Glutamatergic neuron (in vitro differentiated cells): ENCODE measurements around the gene ZBED4. TPM values are rescaled to one million over a fixed set of nuclear protein-coding genes. Genes with fewer than 3 reads are reported as not detected.
A peak's percentile ranks its signal among the peaks of the same experiment; 100 is the strongest.

Source experiments
- DNase-seq: peaks from one replicate; pipeline ENCODE4 v3.0.0; 2022
- H3K27ac Mint-ChIP-seq: one replicate; pipeline ENCODE4 v1.8.0; 2020; ENCODE audit warnings: mild to moderate bottlenecking, mixed read lengths, inconsistent platforms; ENCODE audit not compliant: unreplicated experiment
- H3K27me3 Mint-ChIP-seq: one replicate; pipeline ENCODE4 v1.8.0; 2020; ENCODE audit warnings: mild to moderate bottlenecking, moderate library complexity, mixed read lengths, inconsistent platforms; ENCODE audit not compliant: unreplicated experiment
- H3K36me3 Mint-ChIP-seq: one replicate; pipeline ENCODE4 v1.8.0; 2020; ENCODE audit warnings: mild to moderate bottlenecking, mixed read lengths, inconsistent platforms; ENCODE audit not compliant: unreplicated experiment
- H3K4me1 Mint-ChIP-seq: one replicate; pipeline ENCODE4 v1.8.0; 2020; ENCODE audit warnings: mild to moderate bottlenecking, low read depth, mixed read lengths, inconsistent platforms; ENCODE audit not compliant: unreplicated experiment
- H3K4me3 Mint-ChIP-seq: one replicate; pipeline ENCODE4 v1.8.0; 2020; ENCODE audit warnings: mild to moderate bottlenecking, mixed read lengths, inconsistent platforms; ENCODE audit not compliant: unreplicated experiment
- H3K9me3 Mint-ChIP-seq: one replicate; pipeline ENCODE4 v1.8.0; 2020; ENCODE audit warnings: mild to moderate bottlenecking, moderate library complexity, mixed read lengths, inconsistent platforms; ENCODE audit not compliant: unreplicated experiment
- CTCF ChIP-seq: fragments of 200-600 bp; sonication (generic); IDR thresholded peaks from one replicate; pipeline ENCODE4 v1.5.0; 2021; ENCODE audit not compliant: partially characterized antibody, unreplicated experiment
- total RNA-seq: library from RNA; stranded (reverse); fragmentation: NEBNext Ultra II Directional; extraction: Animal tissue kit (Norgen Biotek cat#: 25700); gene quantifications from one replicate; pipeline ENCODE4 v1.2.1, GENCODE V29; 2021; ENCODE audit not compliant: unreplicated experiment

The ZBED4 gene
- total RNA-seq, 1 donor from 2014 or later: 53.5 TPM

DNA sequence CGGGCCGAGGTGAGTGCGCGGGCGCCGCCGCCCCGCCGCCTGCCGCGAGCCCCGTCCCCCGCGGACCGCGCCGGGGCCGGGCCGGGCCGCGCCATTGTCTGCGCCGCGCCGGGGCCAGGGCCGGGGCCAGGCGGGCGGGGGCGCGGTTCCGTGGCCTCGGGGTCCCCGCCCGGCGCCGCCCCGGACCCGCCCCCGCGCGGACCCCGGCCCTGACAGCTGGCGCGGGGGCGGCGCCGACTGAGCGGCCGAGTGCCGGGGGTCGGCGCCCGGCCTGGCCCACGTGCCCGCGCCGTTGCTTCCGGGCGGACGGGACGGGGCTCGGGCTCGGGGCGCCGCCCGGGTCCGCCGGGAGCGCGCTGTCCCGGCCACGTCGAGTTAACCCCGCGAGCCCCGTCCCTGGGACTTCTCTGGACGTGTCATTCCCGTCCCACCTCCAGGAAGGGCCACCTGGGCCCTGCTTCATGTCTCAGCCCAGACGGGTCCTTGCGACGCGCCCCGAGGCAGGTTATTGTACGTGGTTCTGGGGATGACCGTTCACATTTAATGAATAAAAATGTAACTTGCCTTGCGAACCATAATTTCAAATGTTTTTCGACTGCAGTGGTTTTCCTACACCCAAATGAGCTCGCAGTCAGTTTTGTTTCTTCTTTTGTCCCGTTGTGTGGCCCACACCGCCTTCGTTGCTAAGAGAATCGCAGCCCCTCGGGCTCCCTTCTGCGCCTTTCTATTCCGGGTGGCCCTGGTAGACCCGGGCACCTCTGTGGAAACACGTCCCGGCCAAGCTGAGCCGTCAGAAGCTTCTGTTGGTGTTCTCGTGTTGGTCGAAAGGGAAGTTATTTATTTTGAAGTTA lies 562 bp downstream of the ZBED4 start:
- Mint-ChIP-seq H3K27ac (peak overlapping the region; percentile 95), H3K36me3 (no peaks in the 10 kb centered on the region), H3K9me3 (peaks cover 11% of the 10 kb centered on the region), H3K27me3 (peaks cover 18% of the 10 kb centered on the region), H3K4me1 (peaks cover 31% of the 10 kb centered on the region), H3K4me3 (peak overlapping the region; percentile 96)
- peak; percentile 45 for DNase-seq
- TF ChIP-seq CTCF: no peak

GRCh38 chr22:49855251-49855911 lies 1.7 kb downstream of the ZBED4 start:
- Mint-ChIP-seq H3K4me1 (peaks cover 31% of the 10 kb centered on the region), H3K4me3 (peak overlapping the region; percentile 96), H3K9me3 (peaks cover 12% of the 10 kb centered on the region), H3K36me3 (no peaks in the 10 kb centered on the region), H3K27me3 (peaks cover 18% of the 10 kb centered on the region), H3K27ac (peak overlapping the region; percentile 95)
- DNase-seq: no peak
- no peak for TF ChIP-seq CTCF

DNA sequence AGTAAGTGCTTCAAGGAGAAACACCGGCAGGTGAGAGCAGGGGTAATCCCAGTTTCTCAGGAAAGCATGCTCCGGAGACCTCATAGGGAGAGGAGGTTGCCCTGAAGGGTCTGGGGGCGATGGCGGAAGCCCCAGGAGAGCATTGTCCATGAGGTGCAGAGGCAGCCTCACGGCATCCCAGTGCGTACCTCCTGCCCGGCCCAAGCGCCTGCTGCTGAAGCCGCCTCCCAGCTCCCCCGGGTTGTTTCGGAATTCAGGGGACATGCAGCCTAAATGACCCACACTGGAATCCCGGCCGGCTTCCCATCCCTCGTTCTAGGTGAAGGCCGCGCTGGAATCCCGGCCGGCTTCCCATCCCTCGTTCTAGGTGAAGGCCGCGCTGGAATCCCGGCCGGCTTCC lies 2.7 kb downstream of the ZBED4 start:
- Mint-ChIP-seq H3K36me3 (no peaks in the 10 kb centered on the region), H3K4me1 (peaks cover 29% of the 10 kb centered on the region), H3K27ac (no peak overlapping the region), H3K27me3 (peaks cover 11% of the 10 kb centered on the region), H3K9me3 (peaks cover 9% of the 10 kb centered on the region), H3K4me3 (peak overlapping the region; percentile 96)
- no peak for DNase-seq
- TF ChIP-seq CTCF: no peak

GRCh38 chr22:49856766-49857618 lies 3.3 kb downstream of the ZBED4 start:
- Mint-ChIP-seq H3K36me3 (no peaks in the 10 kb centered on the region), H3K27ac (no peak overlapping the region), H3K4me3 (peak overlapping the region; percentile 38), H3K4me1 (peaks cover 26% of the 10 kb centered on the region), H3K27me3 (peaks cover 7% of the 10 kb centered on the region), H3K9me3 (peaks cover 9% of the 10 kb centered on the region)
- TF ChIP-seq CTCF: no peak
- no peak for DNase-seq
